HFF-Myc (cell line): ENCODE data around the gene F7.

Source experiments
- DNase-seq: peaks from one replicate; pipeline ENCODE4 v3.0.0-alpha.2; 2011; ENCODE audit warnings: low read depth; ENCODE audit errors: extremely low read depth
- H3K4me3 ChIP-seq: replicated peaks from 2 replicates; pipeline ENCODE4 v1.5.1; 2011; ENCODE audit warnings: low read depth, mild to moderate bottlenecking, control low read depth, low read length
- TF ChIP-seq, protein P1 (sequence below): IDR thresholded peaks from 2 replicates; pipeline ENCODE4 v1.5.1; 2012; ENCODE audit warnings: mild to moderate bottlenecking, low read depth, low read length, control low read depth; ENCODE audit errors: missing control alignments

The F7 gene

DNA sequence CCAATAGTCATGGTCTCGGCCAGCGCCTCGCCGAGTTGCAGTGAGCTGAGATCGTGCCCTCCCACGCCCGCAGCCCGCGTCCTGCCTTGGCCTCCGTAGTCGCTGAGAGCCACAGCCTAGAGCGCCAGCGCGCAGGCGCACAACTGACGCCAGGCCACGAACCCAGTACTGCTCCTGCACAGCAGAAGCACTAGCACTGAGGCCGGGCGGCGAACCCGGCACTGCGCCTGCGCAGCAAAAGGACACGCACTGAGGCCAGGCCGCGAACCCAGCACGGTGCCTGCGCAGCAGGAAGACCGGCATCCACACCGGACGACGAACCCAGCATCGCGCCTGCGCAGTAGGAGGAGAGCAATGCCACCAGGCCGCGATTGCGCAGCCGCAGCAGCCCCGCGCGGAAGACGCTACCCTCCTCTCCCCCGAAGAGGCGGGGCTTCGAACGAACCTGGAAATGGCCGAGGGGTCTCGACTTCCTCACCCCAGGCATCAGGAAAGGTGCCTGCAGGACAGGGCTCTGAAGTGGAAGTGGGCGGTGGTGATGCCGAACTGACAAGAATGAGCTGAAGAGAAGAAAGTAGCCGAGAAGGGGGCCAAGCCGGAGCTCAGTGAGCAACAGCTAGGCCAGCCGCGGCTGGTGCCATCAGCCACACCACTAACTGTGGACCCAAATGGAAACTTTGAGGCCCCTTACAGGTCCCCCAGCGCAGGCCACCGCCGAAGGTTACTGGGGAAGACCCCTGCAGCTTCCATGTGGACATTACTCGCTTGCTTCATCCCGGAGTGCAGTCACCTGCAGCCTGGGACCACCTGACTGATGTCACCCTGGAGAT lies 24.5 kb downstream of the F7 start:
- DNase-seq, result no peak
- H3K4me3 ChIP-seq, result no peak overlapping the region
- TF ChIP-seq, protein P1, sequence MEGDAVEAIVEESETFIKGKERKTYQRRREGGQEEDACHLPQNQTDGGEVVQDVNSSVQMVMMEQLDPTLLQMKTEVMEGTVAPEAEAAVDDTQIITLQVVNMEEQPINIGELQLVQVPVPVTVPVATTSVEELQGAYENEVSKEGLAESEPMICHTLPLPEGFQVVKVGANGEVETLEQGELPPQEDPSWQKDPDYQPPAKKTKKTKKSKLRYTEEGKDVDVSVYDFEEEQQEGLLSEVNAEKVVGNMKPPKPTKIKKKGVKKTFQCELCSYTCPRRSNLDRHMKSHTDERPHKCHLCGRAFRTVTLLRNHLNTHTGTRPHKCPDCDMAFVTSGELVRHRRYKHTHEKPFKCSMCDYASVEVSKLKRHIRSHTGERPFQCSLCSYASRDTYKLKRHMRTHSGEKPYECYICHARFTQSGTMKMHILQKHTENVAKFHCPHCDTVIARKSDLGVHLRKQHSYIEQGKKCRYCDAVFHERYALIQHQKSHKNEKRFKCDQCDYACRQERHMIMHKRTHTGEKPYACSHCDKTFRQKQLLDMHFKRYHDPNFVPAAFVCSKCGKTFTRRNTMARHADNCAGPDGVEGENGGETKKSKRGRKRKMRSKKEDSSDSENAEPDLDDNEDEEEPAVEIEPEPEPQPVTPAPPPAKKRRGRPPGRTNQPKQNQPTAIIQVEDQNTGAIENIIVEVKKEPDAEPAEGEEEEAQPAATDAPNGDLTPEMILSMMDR, result no peak

DNA sequence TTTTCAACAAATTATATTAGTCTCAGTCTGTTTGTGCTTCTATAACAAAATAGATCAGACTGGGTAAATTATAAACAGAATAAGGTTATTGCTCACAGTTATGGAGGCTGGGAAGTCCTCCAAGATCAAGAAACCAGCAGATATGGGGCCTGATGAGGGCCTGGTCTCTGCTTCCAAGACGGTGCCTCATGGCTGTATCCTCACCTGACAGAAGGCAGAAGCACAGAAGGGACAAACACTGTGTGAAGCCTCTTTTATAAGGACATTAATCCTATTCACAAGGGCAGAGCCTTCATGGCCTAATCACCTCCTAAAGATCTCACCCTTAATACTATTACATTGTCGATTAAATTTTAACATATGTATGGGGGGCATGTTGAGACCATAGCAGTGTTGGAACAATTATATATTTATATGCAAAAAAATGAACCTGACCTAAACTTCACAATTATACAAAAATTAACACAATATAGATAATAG lies 29.7 kb downstream of the F7 start:
- TF ChIP-seq, protein P1, result no peak
- no peak overlapping the region for H3K4me3 ChIP-seq
- no peak for DNase-seq

DNA sequence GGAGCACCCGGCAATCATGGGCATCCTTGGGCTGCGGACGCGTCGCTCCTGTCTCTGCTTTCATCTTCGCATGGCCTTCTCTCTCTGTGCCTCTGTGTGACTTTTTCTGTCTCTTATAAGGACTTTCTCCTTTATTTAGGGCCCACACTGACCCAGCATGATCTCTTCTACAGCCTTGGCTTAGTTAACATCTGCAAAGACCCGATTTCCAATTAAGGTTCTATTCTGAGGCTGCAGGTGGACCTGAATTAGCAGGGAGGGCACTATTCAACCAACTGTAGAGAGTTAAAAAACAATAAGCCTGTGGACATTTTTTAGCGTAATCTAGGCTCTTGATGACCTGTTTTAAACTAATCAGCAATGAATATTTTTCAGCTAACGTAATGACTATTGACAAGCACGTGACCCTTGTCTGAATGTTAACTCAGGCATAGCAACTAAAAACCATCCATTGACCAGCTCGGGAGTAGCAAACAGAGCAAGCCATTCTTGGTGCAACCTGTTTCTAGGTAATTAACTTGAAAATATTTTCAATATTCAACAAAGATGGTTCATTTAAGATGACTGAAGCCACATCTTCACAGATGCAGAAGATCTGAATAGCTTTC lies 32.2 kb downstream of the F7 start:
- TF ChIP-seq, protein P1, result no peak
- DNase-seq, result no peak
- no peak overlapping the region for H3K4me3 ChIP-seq

DNA sequence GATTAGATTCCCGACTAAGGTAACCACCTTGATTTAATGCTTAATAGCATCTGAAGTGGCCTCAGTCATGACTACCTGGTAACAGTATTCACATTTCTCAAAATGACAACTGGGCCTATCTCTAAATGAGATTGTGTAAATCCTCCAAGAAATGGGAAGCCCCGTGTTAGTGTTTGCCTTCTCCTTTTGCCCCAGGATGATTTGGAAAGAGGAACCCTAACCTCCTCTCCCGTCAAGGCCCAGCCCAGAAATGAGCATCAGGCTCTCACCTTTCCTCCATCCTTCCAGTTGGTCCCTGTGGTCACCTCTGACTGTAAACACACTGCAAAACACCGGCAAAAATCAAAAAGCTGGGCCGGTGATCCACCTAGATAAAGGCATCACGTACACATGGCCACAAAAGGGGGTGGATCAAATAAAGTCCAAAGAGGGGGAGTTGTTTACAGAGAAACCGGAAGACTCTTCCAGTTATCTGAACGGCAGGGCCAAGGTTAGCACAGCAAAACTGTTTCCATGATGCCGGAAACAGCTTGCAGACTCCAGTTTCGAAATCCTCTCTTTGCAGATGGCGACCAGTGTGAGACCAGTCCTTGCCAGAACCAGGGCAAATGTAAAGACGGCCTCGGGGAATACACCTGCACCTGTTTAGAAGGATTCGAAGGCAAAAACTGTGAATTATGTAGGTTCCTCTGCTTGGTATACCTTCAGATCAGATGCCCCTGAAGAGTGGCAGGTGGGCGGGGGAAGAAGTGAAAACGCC lies 33.4 kb downstream of the F7 start:
- TF ChIP-seq, protein P1, result no peak
- H3K4me3 ChIP-seq, result no peak overlapping the region
- DNase-seq, result no peak

DNA sequence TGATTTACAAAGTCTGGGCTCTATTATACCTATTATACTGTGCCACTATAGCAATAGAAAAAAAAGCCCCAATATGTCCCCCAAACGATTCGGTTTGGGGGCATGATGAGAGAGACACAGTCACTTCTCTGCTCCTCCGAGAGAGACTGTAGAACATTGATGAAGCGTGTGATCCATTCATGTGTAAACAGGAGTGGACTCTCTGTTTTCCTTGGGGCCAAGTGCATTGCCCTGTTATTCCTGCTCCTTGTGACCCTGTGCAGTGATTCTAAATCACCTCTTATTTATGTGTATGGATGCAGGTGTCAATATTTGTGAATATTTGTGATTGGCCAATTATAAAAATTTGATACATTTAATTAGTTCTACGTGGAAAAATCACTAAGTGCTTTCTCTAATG lies 34.0 kb downstream of the F7 start:
- DNase-seq, result no peak
- TF ChIP-seq, protein P1, result no peak
- no peak overlapping the region for H3K4me3 ChIP-seq

DNA sequence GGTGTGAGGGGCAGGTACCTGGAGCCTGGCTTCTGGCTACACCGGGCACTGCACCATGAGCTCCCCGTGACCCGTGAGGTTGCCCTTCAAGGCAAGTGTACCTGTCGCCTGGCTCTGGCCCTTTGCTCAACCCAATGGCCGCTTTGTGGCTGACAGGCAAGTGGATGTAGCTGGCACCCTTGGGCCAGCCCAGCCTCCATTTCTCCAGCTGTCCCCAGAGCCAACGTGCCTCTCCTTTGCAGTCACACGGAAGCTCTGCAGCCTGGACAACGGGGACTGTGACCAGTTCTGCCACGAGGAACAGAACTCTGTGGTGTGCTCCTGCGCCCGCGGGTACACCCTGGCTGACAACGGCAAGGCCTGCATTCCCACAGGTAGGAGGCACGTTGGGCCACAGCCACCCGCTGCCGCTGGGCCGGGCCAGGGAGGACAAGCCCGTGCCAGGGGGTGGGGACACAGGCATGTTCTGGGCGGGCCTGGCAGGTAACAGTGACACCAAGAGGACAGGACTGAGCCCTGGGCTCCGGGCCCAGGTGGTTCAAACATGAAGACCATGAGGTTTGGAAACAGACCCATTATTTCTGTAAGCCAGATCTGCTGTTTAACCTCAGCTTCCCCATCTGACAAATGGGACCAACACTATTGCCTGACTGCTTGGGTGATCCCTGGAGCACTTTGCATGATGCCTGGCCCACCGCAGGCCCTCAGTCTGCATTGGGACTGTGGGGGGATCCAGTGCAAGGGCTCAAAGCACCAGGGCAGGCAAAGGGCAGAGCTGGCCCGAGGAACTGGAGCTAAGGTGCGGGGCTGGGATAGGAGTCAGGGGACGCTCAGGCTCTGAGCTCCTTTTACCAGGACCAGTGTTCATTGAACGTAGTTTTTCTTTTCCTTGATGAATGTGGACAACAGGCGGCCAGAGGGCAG lies 35.3 kb downstream of the F7 start:
- no peak for DNase-seq
- TF ChIP-seq, protein P1, result no peak
- H3K4me3 ChIP-seq, result no peak overlapping the region
